Stomach (tissue), 9 donors: ENCODE data around the gene NDUFAF2. TPM values are rescaled to one million over a fixed set of nuclear protein-coding genes. Genes with fewer than 3 reads are reported as not detected.

Experiments
- DNase-seq, 2 donors: peaks; one replicate each; pipeline versions ENCODE4 v3.0.0 to v3.0.0-alpha.2; 2013 to 2019
- H3K27ac ChIP-seq, 5 donors: fragments of 200-600 bp in 4 of 5; sonication (generic) in 4 of 5; one replicate each; pipeline ENCODE4 v1.5.1; 2013 to 2019; ENCODE audit warnings: mild to moderate bottlenecking in 1 of 5, moderate library complexity in 1 of 5
- H3K27me3 ChIP-seq, 3 donors: fragments of 200-600 bp; sonication (generic); one replicate each; pipeline ENCODE4 v1.5.1; 2017 to 2019; ENCODE audit warnings: mixed run types in 1 of 3
- H3K36me3 ChIP-seq, 4 donors: fragments of 200-600 bp; sonication (generic); 1 replicate in 3 of 4; 2 replicates in 1 of 4; pipeline ENCODE4 v1.5.1; 2016 to 2019
- H3K4me1 ChIP-seq, 4 donors: fragments of 200-600 bp; sonication (generic); one replicate each; pipeline ENCODE4 v1.5.1; 2016 to 2019
- H3K4me3 ChIP-seq, 4 donors: fragments of 200-600 bp; sonication (generic) in 3 of 4; one replicate each; pipeline ENCODE4 v1.5.1; 2016 to 2019; ENCODE audit warnings: mild to moderate bottlenecking in 1 of 4
- H3K9me3 ChIP-seq, 4 donors: fragments of 200-600 bp; sonication (generic); one replicate each; pipeline ENCODE4 v1.5.1; 2016 to 2019
- EP300 ChIP-seq: sonication (generic); formaldehyde crosslinking; IDR thresholded peaks from one replicate; pipeline ENCODE4 v1.6.1; 2017; ENCODE audit warnings: antibody characterized with exemption
- POLR2A ChIP-seq, 4 donors: fragments of 450-650 bp; IDR thresholded peaks; one replicate each; pipeline ENCODE4 v1.6.1; 2016; ENCODE audit warnings: antibody characterized with exemption in 4 of 4, control low read depth in 2 of 4, mild to moderate bottlenecking in 1 of 4, moderate library complexity in 1 of 4
- POLR2AphosphoS5 ChIP-seq, 3 donors: sonication (generic); formaldehyde crosslinking; IDR thresholded peaks; one replicate each; pipeline ENCODE4 v1.6.1; 2016; ENCODE audit warnings: antibody characterized with exemption in 3 of 3
- WGBS, 5 donors: extraction: QIAGEN DNeasy Blood & Tissue Kit in 3 of 5; methylation state at CpG; one replicate each; pipeline versions ENCODE4 v1.1.5 to v1.1.7; 2013 to 2018; 5-methylcytosine and 5-hydroxymethylcytosine counted together
- intact Hi-C: fragments of 100-400 bp; cut with DNase I; formaldehyde crosslinking; loops from one replicate; pipeline ENCODE4 v1.15.1; 2023; ENCODE audit warnings: low total_unique reads
- polyA plus RNA-seq, 3 donors: library from polyadenylated mRNA; stranded (reverse); fragments of 200-250 nt; gene quantifications; one replicate each; pipeline ENCODE4 v1.2.3, GENCODE V29; 2013
- total RNA-seq, 5 donors: library from RNA; depleted of rRNA; stranded (reverse); fragments of >200 nt; gene quantifications; one replicate each; pipeline versions ENCODE4 v1.1.0 to v1.2.3, GENCODE V29; 2014 to 2016
- TF ChIP-seq, protein P1 (sequence below), 7 experiments: fragments of 450-650 bp in 4 of 7; fragments of 200-600 bp in 3 of 7; sonication (generic) in 3 of 7; IDR thresholded peaks; one replicate each; pipeline ENCODE4 v1.5.1; 2016 to 2019; ENCODE audit warnings: antibody characterized with exemption in 7 of 7, control low read depth in 2 of 7, mild to moderate bottlenecking in 1 of 7
- donor health status: healthy with polysubstance abuse.
- donor health status: Bipolar disorder and iron deficiency.
- donor health status: healthy.

Gene NDUFAF2
- total and polyA plus RNA-seq, 8 donors: 3.5 to 61.9 (median 29.3) TPM

DNA sequence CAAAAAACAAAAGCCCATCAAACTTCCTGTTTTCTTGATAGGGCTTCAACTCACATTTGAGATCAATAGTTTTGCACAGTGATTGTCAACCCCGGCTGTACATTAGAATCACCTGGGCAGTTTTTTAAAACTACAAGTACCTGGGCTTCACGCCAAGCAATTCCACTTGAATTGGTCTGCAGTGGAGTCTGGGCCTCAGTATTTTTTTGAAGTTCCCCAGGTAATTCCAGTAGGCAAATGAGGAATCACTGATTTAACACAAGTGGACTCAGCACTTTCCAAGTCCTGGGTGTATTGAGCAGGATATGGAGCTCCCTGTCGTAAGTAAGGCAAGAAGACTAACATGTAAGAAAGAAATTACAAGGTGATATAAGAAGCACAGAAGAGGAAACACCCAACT lies 232.1 kb downstream of the NDUFAF2 start:
- no peak overlapping the region for H3K4me3 ChIP-seq
- H3K4me1 ChIP-seq: peaks cover 0 to 8% (median 0%) of the 10 kb centered on the region in 4 donors
- H3K27ac ChIP-seq: no peak overlapping the region
- H3K27me3 ChIP-seq: no peaks in the 10 kb centered on the region
- no peaks in the 10 kb centered on the region for H3K36me3 ChIP-seq
- H3K9me3 ChIP-seq: no peaks in the 10 kb centered on the region
- WGBS, 5 donors: 81 to 99% (median 96%) methylated on average over 3 of the region's 3 CpGs
- TF ChIP-seq EP300: no peak
- TF ChIP-seq POLR2AphosphoS5 (IDR thresholded peaks at IDR 0.05): no peak
- TF ChIP-seq POLR2A (IDR thresholded peaks at IDR 0.05): no peak
- TF ChIP-seq, protein P1, sequence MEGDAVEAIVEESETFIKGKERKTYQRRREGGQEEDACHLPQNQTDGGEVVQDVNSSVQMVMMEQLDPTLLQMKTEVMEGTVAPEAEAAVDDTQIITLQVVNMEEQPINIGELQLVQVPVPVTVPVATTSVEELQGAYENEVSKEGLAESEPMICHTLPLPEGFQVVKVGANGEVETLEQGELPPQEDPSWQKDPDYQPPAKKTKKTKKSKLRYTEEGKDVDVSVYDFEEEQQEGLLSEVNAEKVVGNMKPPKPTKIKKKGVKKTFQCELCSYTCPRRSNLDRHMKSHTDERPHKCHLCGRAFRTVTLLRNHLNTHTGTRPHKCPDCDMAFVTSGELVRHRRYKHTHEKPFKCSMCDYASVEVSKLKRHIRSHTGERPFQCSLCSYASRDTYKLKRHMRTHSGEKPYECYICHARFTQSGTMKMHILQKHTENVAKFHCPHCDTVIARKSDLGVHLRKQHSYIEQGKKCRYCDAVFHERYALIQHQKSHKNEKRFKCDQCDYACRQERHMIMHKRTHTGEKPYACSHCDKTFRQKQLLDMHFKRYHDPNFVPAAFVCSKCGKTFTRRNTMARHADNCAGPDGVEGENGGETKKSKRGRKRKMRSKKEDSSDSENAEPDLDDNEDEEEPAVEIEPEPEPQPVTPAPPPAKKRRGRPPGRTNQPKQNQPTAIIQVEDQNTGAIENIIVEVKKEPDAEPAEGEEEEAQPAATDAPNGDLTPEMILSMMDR (IDR thresholded peaks at IDR 0.05): no peak
- intact Hi-C loops: loop anchor here (10.0 kb wide), 1 partner anchor 148 kb away; no protein-coding TSS in a partner anchor
- no peak for DNase-seq

- DNase-seq: no peak
- Histone ChIP-seq H3K36me3 (no peaks in the 10 kb centered on the region), H3K4me3 (no peak overlapping the region), H3K27me3 (no peaks in the 10 kb centered on the region), H3K4me1 (peaks cover 0 to 14% (median 0%) of the 10 kb centered on the region in 4 donors), H3K9me3 (no peaks in the 10 kb centered on the region), H3K27ac (no peak overlapping the region)
- intact Hi-C loops: loop anchor here (10.0 kb wide), 1 partner anchor 147 kb away; no protein-coding TSS in a partner anchor
- 84 to 93% (median 89%) methylated on average over 7 of the region's 7 CpGs for WGBS, 5 donors
- TF ChIP-seq POLR2A (IDR thresholded peaks at IDR 0.05) (no peak), POLR2AphosphoS5 (IDR thresholded peaks at IDR 0.05) (no peak), EP300 (no peak)
- TF ChIP-seq, protein P1 (IDR thresholded peaks at IDR 0.05): no peak
These were observed 232.7 kb downstream of the NDUFAF2 start for GRCh38 chr5:61177716-61178115.

- Histone ChIP-seq H3K4me1 (peaks cover 0 to 14% (median 0%) of the 10 kb centered on the region in 4 donors), H3K27me3 (no peaks in the 10 kb centered on the region), H3K4me3 (no peak overlapping the region), H3K36me3 (no peaks in the 10 kb centered on the region), H3K9me3 (no peaks in the 10 kb centered on the region), H3K27ac (no peak overlapping the region)
- 35 to 59% (median 48%) methylated on average over 4 of the region's 4 CpGs for WGBS, 5 donors
- DNase-seq: no peak
- TF ChIP-seq POLR2AphosphoS5 (IDR thresholded peaks at IDR 0.05): peak in 2 of 3 donors; percentile 21 to 47
- no peak for TF ChIP-seq EP300
- intact Hi-C loops: loop anchor here (10.0 kb wide), 1 partner anchor 146 kb away; no protein-coding TSS in a partner anchor
These were observed 233.7 kb downstream of the NDUFAF2 start for GRCh38 chr5:61178702-61179101.

DNA sequence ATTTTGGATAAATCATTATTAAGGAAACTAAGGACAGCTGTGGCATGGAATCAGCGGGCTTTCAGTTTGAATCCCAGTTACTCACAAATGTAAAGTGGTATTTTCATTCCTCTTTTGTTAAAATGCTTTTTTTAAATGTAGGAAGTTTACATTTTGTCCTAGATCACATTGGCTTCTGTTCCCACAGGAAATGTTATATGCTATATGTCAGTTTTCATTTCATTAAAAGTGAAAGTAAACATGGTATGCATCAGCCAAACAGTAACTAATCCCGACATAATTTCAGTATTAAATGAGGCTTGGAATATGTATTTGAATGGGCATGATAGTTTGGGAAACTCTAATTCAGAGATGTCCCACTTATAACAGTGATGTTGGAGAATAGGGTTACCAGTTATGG lies 235.9 kb downstream of the NDUFAF2 start:
- 38 to 45% (median 41%) methylated on average over 2 of the region's 2 CpGs for WGBS, 5 donors
- H3K27ac ChIP-seq: no peak overlapping the region
- no peaks in the 10 kb centered on the region for H3K9me3 ChIP-seq
- DNase-seq: no peak
- TF ChIP-seq EP300 (no peak), POLR2A (IDR thresholded peaks at IDR 0.05) (no peak), POLR2AphosphoS5 (IDR thresholded peaks at IDR 0.05) (no peak)
- TF ChIP-seq, protein P1 (IDR thresholded peaks at IDR 0.05): no peak
- H3K4me1 ChIP-seq: peaks cover 0 to 14% (median 0%) of the 10 kb centered on the region in 4 donors
- H3K36me3 ChIP-seq: no peaks in the 10 kb centered on the region
- peak overlapping the region in 3 of 4 donors; percentile 5 to 30 (median 20) for H3K4me3 ChIP-seq
- no peaks in the 10 kb centered on the region for H3K27me3 ChIP-seq
- intact Hi-C loops: no loop called here

GRCh38 chr5:61182449-61182848 lies 237.4 kb downstream of the NDUFAF2 start:
- Histone ChIP-seq H3K27ac (no peak overlapping the region), H3K4me3 (no peak overlapping the region), H3K36me3 (no peaks in the 10 kb centered on the region), H3K27me3 (no peaks in the 10 kb centered on the region), H3K4me1 (peaks cover 0 to 14% (median 0%) of the 10 kb centered on the region in 4 donors), H3K9me3 (no peaks in the 10 kb centered on the region)
- intact Hi-C loops: no loop called here
- peak in 1 of 2 donors; percentile 21 for DNase-seq
- TF ChIP-seq, protein P1 (IDR thresholded peaks at IDR 0.05): no peak
- TF ChIP-seq EP300 (no peak), POLR2AphosphoS5 (IDR thresholded peaks at IDR 0.05) (no peak), POLR2A (IDR thresholded peaks at IDR 0.05) (no peak)
- WGBS, 5 donors: 29 to 59% (median 56%) methylated on average over 2 of the region's 2 CpGs
